Tibial nerve (tissue), 3 donors: ENCODE data around the gene RTKN.

Experiments used
- EP300 ChIP-seq, 2 donors: sonication (generic); formaldehyde crosslinking; IDR thresholded peaks; one replicate each; pipeline ENCODE4 v1.6.1; 2017; ENCODE audit warnings: antibody characterized with exemption in 2 of 2, mild to moderate bottlenecking in 1 of 2
- POLR2A ChIP-seq, 2 donors: fragments of 450-650 bp; IDR thresholded peaks; one replicate each; pipeline ENCODE4 v1.6.1; 2017; ENCODE audit warnings: antibody characterized with exemption in 2 of 2, mild to moderate bottlenecking in 2 of 2, moderate library complexity in 2 of 2

- TF ChIP-seq POLR2A (IDR thresholded peaks at IDR 0.05) (no peak), EP300 (IDR thresholded peaks at IDR 0.05) (no peak)
These were observed 33.2 kb upstream of the RTKN start for GRCh38 chr2:74474899-74475298.
